ENCODE measurements around the gene LAMA4. TPM values are rescaled to one million over a fixed set of nuclear protein-coding genes. Genes with fewer than 3 reads are reported as not detected.

Gene LAMA4
- polyA plus RNA-seq, 2 of the 4 experiments (the other 2 are of a cell fraction) = 1.0 to 3.1 TPM

- H3K4me2 ChIP-seq = peak overlapping the region; percentile 97
- TF ChIP-seq EP300 (IDR thresholded peaks at IDR 0.05) = no peak
- TF ChIP-seq ATOH8 (CRISPR knock-in tag; IDR thresholded peaks at IDR 0.05; ENCODE audit: low read depth) = no peak
- TF ChIP-seq JUNB (IDR thresholded peaks at IDR 0.05) = no peak
- no peak for TF ChIP-seq HDAC2 (IDR thresholded peaks at IDR 0.05)
- no peak for TF ChIP-seq RARB (CRISPR knock-in tag; IDR thresholded peaks at IDR 0.05)
- TF ChIP-seq E2F6 (IDR thresholded peaks at IDR 0.05; ENCODE audit: borderline replicate concordance, low read depth) = no peak
- TF ChIP-seq HMGXB4 (CRISPR knock-in tag; IDR thresholded peaks at IDR 0.05; ENCODE audit: borderline replicate concordance) = no peak
- TF ChIP-seq RCOR1 (IDR thresholded peaks at IDR 0.05; ENCODE audit: low read depth, low read length) = no peak
- ChIA-PET CTCF (interaction anchor here (1.2 kb wide), 1 partner anchor 16 kb away, joined by 3 read pairs; no protein-coding TSS in a partner anchor), POLR2A (no interaction called here)
- H3K27ac ChIP-seq = no peak overlapping the region
- WGBS (ENCODE audit: missing lambda C conversion rate) = 47% methylated on average over 2 of the region's 2 CpGs
- ATAC-seq = no peak; a peak in 1 of 6 replicates
- no peaks in the 10 kb centered on the region for H3K9me3 ChIP-seq
- no peak for DNase-seq (ENCODE audit: low read depth in 1 of 2, low spot score in 1 of 2)
- H3K4me1 ChIP-seq = no peaks in the 10 kb centered on the region
- FAIRE-seq = no peak
- H3K4me3 ChIP-seq = peak overlapping the region; percentile 57; the same call in 1 of the 3 replicates
Measured at GRCh38 chr6:112252571-112253497, 1.5 kb downstream of the LAMA4 start.

- no peaks in the 10 kb centered on the region for H3K9me3 ChIP-seq
- TF ChIP-seq RAD21 (conservative IDR thresholded peaks at IDR 0.05 in 1 of 2, IDR thresholded peaks at IDR 0.05 in 1 of 2) = no peak
- TF ChIP-seq E2F6 (IDR thresholded peaks at IDR 0.05; ENCODE audit: borderline replicate concordance, low read depth) = no peak
- no peak for TF ChIP-seq BCL3 (IDR thresholded peaks at IDR 0.05)
- TF ChIP-seq PHF8 (IDR thresholded peaks at IDR 0.05; ENCODE audit: borderline replicate concordance, low read depth) = no peak
- TF ChIP-seq MAFK (IDR thresholded peaks at IDR 0.05; ENCODE audit: partially characterized antibody) = no peak
- TF ChIP-seq RARB (CRISPR knock-in tag; IDR thresholded peaks at IDR 0.05) = no peak
- no peak for TF ChIP-seq EP300 (IDR thresholded peaks at IDR 0.05)
- TF ChIP-seq JUN (IDR thresholded peaks at IDR 0.05) = no peak
- TF ChIP-seq TP53 (CRISPR knock-in tag; IDR thresholded peaks at IDR 0.05) = no peak
- TF ChIP-seq FOSB (CRISPR knock-in tag; IDR thresholded peaks at IDR 0.05) = no peak
- TF ChIP-seq HOXB13 (CRISPR knock-in tag; IDR thresholded peaks at IDR 0.05; ENCODE audit: low read depth) = no peak
- no peak overlapping the region for H3K4me3 ChIP-seq
- CTCF ChIA-PET = no interaction called here
- WGBS (ENCODE audit: missing lambda C conversion rate) = 86% methylated on average over 6 of the region's 6 CpGs
- no peaks in the 10 kb centered on the region for H3K4me1 ChIP-seq
- FAIRE-seq (no peak), ATAC-seq (no peak), DNase-seq (ENCODE audit: low read depth in 1 of 2, low spot score in 1 of 2) (no peak)
- POLR2A ChIA-PET = no interaction called here
- no peak overlapping the region for H3K4me2 ChIP-seq
- H3K27ac ChIP-seq = no peak overlapping the region
Measured at GRCh38 chr6:112251171-112251875, 3.0 kb downstream of the LAMA4 start.

Measured in A549 (cell line).